NCI-H82 (cell line): Measurements from ENCODE around the gene C22orf23.

ENCODE experiments used
- DNase-seq: peaks from one replicate; lab custom pipeline; 2025; lab: John Stamatoyannopoulos, UW

Gene C22orf23

GRCh38 chr22:37925330-37925729, 28.1 kb downstream of the C22orf23 start:
- DNase-seq, result no peak

- no peak for DNase-seq
These were observed 28.9 kb downstream of the C22orf23 start for GRCh38 chr22:37924386-37925065.

- no peak for DNase-seq
These were observed 29.5 kb downstream of the C22orf23 start for GRCh38 chr22:37923927-37924326.

GRCh38 chr22:37922191-37922590, 31.2 kb downstream of the C22orf23 start:
- no peak for DNase-seq

GRCh38 chr22:37920126-37920525, 33.3 kb downstream of the C22orf23 start:
- no peak for DNase-seq

- DNase-seq, result no peak
These were observed 34.7 kb downstream of the C22orf23 start for GRCh38 chr22:37918580-37919270.

GRCh38 chr22:37917874-37918548, 35.4 kb downstream of the C22orf23 start:
- DNase-seq, result no peak

- no peak for DNase-seq
These were observed 37.1 kb downstream of the C22orf23 start for GRCh38 chr22:37916311-37916710.

- DNase-seq, result no peak
These were observed 40.1 kb downstream of the C22orf23 start for GRCh38 chr22:37913233-37913721.

GRCh38 chr22:37912171-37912570, 41.2 kb downstream of the C22orf23 start:
- no peak for DNase-seq

- no peak for DNase-seq
These were observed 41.7 kb downstream of the C22orf23 start for GRCh38 chr22:37911697-37912096.

GRCh38 chr22:37910890-37911672, 42.3 kb downstream of the C22orf23 start:
- no peak for DNase-seq

- DNase-seq, result no peak
These were observed 43.6 kb downstream of the C22orf23 start for GRCh38 chr22:37909766-37910165.

GRCh38 chr22:37907036-37907954, 46.1 kb downstream of the C22orf23 start:
- DNase-seq, result no peak

- no peak for DNase-seq
These were observed 46.9 kb downstream of the C22orf23 start for GRCh38 chr22:37906364-37907008.

- peak; percentile 61 for DNase-seq
These were observed 47.7 kb downstream of the C22orf23 start, which contains the start of gene MICALL1 for GRCh38 chr22:37905534-37906363. Gene MICALL1 (plus strand): TSS chr22:37906297. CDS start chr22:37906423, 126 bp downstream.

GRCh38 chr22:37904572-37905533, 48.5 kb downstream of the C22orf23 start:
- DNase-seq, result peak; percentile 52
